Thymus (tissue), 2 donors: ENCODE results near the gene SELENOO. TPM values are rescaled to one million over a fixed set of nuclear protein-coding genes. Genes with fewer than 3 reads are reported as not detected.

Experiments used
- polyA plus RNA-seq: library from polyadenylated mRNA; stranded (reverse); fragments of 200-250 nt; gene quantifications from one replicate; pipeline ENCODE4 v1.2.3, GENCODE V29; 2013
- total RNA-seq: library from RNA; stranded (reverse); fragments of 120-200 nt; gene quantifications from one replicate; pipeline ENCODE4 v1.2.4, GENCODE V29; 2013
- donor health status: healthy.

Gene SELENOO
- total and polyA plus RNA-seq, 2 donors, result 17.4 to 62.1 TPM

Other genes with a start within 250 kb of the SELENOO start
- 36.0 TPM for gene PIM3, start 240.2 kb upstream of the SELENOO start, total RNA-seq
- gene PIM3, start 240.2 kb upstream of the SELENOO start, polyA plus RNA-seq, result 57.6 TPM
- 5.9 TPM for gene IL17REL, start 188.2 kb upstream of the SELENOO start, total RNA-seq
- 2.4 TPM for gene IL17REL, start 188.2 kb upstream of the SELENOO start, polyA plus RNA-seq
- not detected for gene TTLL8, start 142.7 kb upstream of the SELENOO start, total RNA-seq
- gene TTLL8, start 142.7 kb upstream of the SELENOO start, polyA plus RNA-seq, result not detected
- 2.4 TPM for gene MLC1, start 115.6 kb upstream of the SELENOO start, total RNA-seq
- 0.48 TPM for gene MLC1, start 115.6 kb upstream of the SELENOO start, polyA plus RNA-seq
- 0.14 TPM for gene MOV10L1, start 111.0 kb upstream of the SELENOO start, total RNA-seq
- gene MOV10L1, start 111.0 kb upstream of the SELENOO start, polyA plus RNA-seq, result 0.32 TPM
- 0.09 TPM for gene PANX2, start 30.3 kb upstream of the SELENOO start, total RNA-seq
- gene PANX2, start 30.3 kb upstream of the SELENOO start, polyA plus RNA-seq, result 1.6 TPM
- gene TRABD, start 15.1 kb upstream of the SELENOO start, total RNA-seq, result 31.1 TPM
- gene TRABD, start 15.1 kb upstream of the SELENOO start, polyA plus RNA-seq, result 102 TPM
- gene TUBGCP6, start 44.0 kb downstream of the SELENOO start, total RNA-seq, result 29.2 TPM
- gene TUBGCP6, start 44.0 kb downstream of the SELENOO start, polyA plus RNA-seq, result 96.6 TPM
- 11.6 TPM for gene HDAC10, start 50.3 kb downstream of the SELENOO start, total RNA-seq
- 61.6 TPM for gene HDAC10, start 50.3 kb downstream of the SELENOO start, polyA plus RNA-seq
- gene MAPK12, start 60.7 kb downstream of the SELENOO start, total RNA-seq, result 2.2 TPM
- gene MAPK12, start 60.7 kb downstream of the SELENOO start, polyA plus RNA-seq, result 8.2 TPM
- gene MAPK11, start 69.4 kb downstream of the SELENOO start, total RNA-seq, result 3.7 TPM
- 17.7 TPM for gene MAPK11, start 69.4 kb downstream of the SELENOO start, polyA plus RNA-seq
- 13.1 TPM for gene PLXNB2, start 106.6 kb downstream of the SELENOO start, total RNA-seq
- 53.2 TPM for gene PLXNB2, start 106.6 kb downstream of the SELENOO start, polyA plus RNA-seq
- gene DENND6B, start 126.0 kb downstream of the SELENOO start, total RNA-seq, result 1.4 TPM
- 8.3 TPM for gene DENND6B, start 126.0 kb downstream of the SELENOO start, polyA plus RNA-seq
- gene PPP6R2, start 142.3 kb downstream of the SELENOO start, total RNA-seq, result 45.7 TPM
- gene PPP6R2, start 142.3 kb downstream of the SELENOO start, polyA plus RNA-seq, result 45.4 TPM